ENCODE results near the gene DDIT4.

DDIT4 gene

DNA sequence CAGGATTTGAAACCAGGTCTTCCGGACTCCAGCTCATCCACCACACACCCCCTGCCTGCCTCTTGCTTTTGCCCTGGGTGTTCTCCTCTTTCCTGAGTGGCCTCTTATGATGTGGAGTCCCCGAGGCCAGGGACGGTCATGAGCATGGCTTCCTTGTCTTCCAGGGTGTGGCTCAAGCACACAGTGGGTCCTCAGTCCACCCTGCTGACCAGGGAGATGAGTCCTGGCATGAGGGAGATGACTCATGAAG, 48.2 kb downstream of the DDIT4 start:
- Histone ChIP-seq H3K4me3 (ENCODE audit: low read depth, low read length) (no peak overlapping the region), H3K27me3 (ENCODE audit: insufficient read depth, low read depth, severe bottlenecking) (no peaks in the 10 kb centered on the region), H3K27ac (peak overlapping the region; percentile 95), H3K36me3 (no peaks in the 10 kb centered on the region), H3K9me3 (ENCODE audit: severe bottlenecking) (no peaks in the 10 kb centered on the region)
- TF ChIP-seq, protein P1, sequence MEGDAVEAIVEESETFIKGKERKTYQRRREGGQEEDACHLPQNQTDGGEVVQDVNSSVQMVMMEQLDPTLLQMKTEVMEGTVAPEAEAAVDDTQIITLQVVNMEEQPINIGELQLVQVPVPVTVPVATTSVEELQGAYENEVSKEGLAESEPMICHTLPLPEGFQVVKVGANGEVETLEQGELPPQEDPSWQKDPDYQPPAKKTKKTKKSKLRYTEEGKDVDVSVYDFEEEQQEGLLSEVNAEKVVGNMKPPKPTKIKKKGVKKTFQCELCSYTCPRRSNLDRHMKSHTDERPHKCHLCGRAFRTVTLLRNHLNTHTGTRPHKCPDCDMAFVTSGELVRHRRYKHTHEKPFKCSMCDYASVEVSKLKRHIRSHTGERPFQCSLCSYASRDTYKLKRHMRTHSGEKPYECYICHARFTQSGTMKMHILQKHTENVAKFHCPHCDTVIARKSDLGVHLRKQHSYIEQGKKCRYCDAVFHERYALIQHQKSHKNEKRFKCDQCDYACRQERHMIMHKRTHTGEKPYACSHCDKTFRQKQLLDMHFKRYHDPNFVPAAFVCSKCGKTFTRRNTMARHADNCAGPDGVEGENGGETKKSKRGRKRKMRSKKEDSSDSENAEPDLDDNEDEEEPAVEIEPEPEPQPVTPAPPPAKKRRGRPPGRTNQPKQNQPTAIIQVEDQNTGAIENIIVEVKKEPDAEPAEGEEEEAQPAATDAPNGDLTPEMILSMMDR (IDR thresholded peaks at IDR 0.05; ENCODE audit: low read depth, low read length), result no peak
- DNase-seq, result no peak

DNA sequence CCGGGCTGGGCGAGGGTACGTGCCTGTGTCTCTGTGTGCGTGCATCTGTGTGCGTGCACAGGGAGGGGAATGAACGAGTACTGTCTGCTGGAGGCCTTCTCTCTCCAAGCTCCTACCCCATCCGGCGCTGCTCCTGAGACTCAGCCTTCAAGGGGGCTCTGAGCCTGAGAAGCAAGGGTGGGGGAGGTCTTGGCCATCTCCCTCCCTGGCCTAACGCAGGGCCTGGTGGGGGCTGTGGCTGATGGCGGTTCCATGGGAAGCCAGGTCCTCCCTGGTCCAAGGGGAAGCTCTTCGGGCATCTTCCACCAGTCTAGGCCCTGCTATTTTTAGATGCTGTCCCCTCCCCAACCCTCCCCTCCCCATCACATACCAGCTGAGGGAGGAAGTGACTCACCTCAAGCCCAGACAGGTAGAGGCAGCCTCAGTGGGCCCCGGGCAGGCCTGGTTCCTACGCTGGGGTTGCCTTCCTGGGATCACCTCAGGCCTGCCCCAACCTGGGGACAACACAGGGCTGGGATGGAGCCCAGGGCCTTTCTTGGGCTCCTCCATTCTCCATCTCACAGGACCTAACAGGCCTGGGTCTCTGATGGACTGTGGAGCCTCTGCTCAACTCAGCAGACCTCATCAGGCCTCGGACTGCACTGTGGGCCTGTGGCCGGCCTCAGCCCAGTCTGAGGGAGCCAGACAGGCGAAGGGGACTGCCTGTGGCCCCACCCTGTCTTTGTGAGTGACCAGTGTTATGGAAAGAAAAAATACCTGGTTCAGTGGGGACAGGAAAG, 48.7 kb downstream of the DDIT4 start:
- DNase-seq, result no peak
- Histone ChIP-seq H3K4me3 (ENCODE audit: low read depth, low read length) (no peak overlapping the region), H3K9me3 (ENCODE audit: severe bottlenecking) (no peaks in the 10 kb centered on the region), H3K36me3 (no peaks in the 10 kb centered on the region), H3K27ac (peak overlapping the region; percentile 95), H3K27me3 (ENCODE audit: insufficient read depth, low read depth, severe bottlenecking) (no peaks in the 10 kb centered on the region)
- TF ChIP-seq, protein P1 (IDR thresholded peaks at IDR 0.05; ENCODE audit: low read depth, low read length), result no peak

DNA sequence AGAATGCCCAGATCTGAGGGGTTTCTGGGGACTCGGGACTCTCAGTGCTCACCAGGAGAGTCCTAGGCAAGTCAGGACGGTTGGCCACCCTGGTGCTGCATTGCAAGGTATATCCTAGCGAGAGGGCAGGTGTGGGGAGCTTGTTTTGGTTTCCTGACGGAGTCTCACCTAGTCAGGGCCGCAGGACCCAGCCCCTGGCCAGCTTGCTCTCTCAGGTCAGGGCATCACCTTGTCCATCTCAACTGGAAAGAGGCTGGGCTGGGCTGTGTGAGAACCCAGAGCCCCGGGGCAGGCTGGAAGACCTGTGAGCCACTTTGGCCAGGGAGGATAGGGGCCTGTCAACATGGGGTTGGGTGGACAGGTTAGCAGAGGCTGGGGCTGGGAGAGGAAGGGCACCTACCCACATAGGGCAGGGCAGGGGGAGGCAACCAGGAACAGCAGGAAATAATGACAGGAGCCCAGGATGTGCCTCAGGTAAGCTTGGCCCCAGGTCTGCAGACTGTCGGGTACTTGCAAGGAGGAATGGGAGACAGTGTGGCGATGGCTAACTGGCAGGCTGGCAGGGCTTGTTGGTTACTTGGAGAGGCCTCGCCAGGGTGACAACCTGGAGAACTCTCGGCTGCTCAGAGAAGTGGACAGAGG, 49.5 kb downstream of the DDIT4 start:
- H3K27me3 ChIP-seq (ENCODE audit: insufficient read depth, low read depth, severe bottlenecking), result no peaks in the 10 kb centered on the region
- no peak for DNase-seq
- H3K9me3 ChIP-seq (ENCODE audit: severe bottlenecking), result no peaks in the 10 kb centered on the region
- TF ChIP-seq, protein P1 (IDR thresholded peaks at IDR 0.05; ENCODE audit: low read depth, low read length), result no peak
- H3K4me3 ChIP-seq (ENCODE audit: low read depth, low read length), result no peak overlapping the region
- H3K27ac ChIP-seq, result peak overlapping the region; percentile 95
- no peaks in the 10 kb centered on the region for H3K36me3 ChIP-seq

DNA sequence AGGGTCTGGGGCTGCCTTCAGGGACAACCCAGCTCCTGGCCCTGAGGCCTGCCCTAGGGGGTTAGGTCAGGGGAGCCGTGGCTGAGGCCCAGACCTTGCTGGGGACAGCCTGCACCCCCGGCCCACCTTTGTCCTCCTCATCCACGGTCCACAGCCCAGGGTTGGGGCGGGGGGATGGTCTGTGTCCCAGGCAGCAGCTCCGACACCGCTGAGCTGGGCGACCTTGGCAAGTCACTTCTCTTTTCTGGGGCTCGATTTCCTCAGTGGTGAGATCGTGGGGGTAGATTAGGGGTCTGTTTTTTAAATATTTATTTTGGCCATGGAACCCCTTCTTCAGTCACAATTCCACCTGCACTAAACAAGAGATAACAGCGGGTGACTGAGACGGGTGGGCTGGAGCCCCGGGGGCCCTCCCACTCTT, 50.1 kb downstream of the DDIT4 start:
- Histone ChIP-seq H3K27ac (0 out of 2 replicates have a peak overlapping the region, but pooled peaks have one; percentile 37), H3K27me3 (ENCODE audit: insufficient read depth, low read depth, severe bottlenecking) (no peaks in the 10 kb centered on the region), H3K4me3 (ENCODE audit: low read depth, low read length) (no peak overlapping the region), H3K36me3 (no peaks in the 10 kb centered on the region), H3K9me3 (ENCODE audit: severe bottlenecking) (no peaks in the 10 kb centered on the region)
- TF ChIP-seq, protein P1 (IDR thresholded peaks at IDR 0.05; ENCODE audit: low read depth, low read length), result no peak
- DNase-seq, result no peak

Data from WERI-Rb-1 (cell line).